ENCODE measurements around the gene RSBN1L.
A peak's percentile ranks its signal among the peaks of the same experiment; 100 is the strongest.
"Not testable (repeated sequence)": the region's sequence is repeated elsewhere in the genome, so short reads cannot be mapped to it uniquely, and the experiment has no call there.

Gene RSBN1L

DNA sequence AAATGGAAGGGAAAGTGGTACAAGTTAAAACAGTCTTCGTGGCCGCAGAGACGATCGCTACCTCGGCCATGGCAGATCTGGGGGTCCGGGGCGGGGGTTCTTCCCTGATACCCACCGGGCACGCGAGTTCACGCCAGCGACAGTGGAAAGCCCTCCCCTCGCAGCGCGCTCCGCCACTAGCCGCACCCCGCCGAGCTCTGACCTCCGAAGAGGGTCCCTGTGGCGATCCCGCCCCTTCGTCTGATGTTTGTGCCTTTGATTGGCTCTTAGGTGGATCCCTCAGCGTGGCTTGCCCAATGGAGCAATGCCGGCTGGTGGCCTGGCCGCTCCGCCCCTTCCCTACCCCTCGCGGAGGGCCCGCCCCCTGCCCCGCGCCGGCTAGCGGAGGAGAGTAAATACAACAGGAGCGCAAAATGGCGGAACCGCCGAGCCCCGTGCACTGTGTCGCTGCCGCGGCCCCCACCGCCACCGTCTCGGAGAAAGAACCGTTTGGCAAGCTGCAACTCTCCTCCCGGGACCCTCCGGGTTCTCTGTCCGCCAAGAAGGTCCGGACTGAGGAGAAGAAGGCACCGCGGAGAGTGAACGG, at the start of gene RSBN1L:
RSBN1L (plus strand) TSS at position 403 of the 586 bp plus-strand sequence; CDS start at position 414, 11 bp downstream.
- DNase-seq = peak; percentile 98

DNA sequence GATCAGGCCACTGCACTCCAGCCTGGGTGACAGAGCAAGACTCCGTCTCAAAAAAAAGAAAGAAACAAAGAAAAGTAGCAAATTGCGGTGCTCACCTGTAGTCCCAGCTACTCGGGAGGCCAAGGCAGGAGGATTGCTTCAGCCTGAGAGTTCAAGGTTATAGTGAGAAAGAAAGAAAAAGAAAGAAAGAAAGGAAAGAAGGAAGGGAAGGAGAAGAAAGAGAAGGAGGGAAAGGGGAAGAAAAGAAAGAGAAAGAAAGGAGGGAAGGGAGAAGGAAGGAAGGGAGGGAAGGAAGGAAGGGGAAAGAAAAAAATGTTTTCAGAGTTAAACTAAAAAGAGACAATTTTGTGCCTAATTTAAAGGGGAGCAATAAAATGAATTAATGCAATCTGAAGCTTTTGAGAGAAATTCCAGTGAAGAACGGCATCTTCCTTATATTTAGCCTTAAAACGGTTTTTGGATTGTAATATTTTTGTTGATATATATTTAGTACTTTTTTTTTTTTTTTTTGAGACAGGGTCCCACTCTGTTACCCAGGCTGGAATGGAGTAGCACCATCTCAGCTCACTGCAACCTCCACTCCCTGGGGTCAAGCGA, 47.4 kb upstream of the RSBN1L start:
- no peak for DNase-seq

DNA sequence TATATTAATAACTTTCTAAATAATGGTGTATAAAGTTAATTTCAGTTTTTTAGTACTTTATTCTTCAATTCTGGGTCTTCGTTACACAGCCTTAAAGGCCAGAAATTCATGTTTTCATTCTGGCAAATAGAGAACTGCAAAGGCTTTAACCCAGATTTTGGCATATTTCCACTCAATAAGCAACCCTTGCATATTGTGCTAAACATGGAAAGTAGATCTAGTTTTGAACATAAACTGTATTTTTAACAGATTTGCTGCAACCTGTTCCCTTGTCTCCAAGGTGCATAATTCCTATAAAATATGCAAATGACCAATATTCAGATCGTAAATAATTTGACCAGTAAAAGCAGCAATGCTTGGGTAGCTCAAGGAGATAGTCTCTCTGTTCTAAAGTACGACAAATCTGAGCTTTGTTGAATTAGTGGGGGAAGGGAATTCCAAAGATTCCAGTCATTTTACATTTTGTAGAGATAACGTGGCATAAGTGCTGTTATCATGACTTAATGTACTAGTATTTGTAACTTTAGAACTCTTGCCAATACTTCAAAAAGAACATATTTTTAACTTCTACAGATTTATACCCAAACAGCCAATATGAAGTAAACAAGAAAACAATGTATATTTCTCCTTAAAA, 46.4 kb upstream of the RSBN1L start:
- no peak for DNase-seq

DNA sequence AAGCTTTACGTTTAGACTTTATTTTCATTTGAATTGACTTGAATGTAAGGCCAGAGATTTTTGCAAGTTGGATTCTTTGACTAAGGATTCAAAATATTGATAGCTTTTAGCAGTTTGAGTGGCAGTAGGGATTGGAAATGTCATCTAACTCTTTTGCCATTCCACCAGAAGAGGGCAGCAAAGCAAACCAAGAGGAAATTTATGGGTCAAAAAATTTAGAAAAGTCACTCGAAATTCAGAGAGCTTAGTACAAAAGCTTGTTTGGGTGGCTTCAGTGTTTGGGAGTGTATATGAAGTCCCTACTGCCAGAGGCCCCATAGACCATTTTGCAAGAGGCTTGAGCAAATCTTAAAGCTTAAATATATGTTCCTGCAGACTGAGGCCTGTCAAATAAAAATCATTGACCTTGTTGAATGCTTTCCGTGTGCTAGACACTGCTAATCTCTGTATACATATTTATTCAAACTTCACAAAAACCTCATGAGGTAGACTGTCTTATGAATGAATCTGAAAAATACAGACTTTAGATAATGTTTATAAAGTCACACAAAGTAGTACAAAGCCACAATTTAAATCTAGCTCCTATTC, 44.6 kb upstream of the RSBN1L start:
- no peak for DNase-seq

DNA sequence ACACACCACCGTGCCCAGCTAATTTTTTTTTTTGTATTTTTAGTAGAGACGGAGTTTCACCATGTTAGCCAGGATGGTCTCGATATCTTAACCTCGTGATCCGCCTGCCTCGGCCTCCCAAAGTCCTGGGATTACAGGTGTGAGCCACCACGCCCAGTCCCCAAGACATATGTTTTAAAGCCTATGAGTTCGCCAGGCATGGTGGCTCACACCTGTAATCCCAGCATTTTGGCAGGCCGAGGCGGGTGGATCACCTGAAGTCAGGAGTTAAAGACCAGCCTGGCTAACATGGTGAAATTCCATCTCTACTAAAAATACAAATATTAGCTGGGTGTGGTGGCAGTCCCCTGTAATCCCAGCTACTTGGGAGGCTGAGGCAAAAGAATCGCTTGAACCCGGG, 43.4 kb upstream of the RSBN1L start:
- DNase-seq = not testable (repeated sequence)

DNA sequence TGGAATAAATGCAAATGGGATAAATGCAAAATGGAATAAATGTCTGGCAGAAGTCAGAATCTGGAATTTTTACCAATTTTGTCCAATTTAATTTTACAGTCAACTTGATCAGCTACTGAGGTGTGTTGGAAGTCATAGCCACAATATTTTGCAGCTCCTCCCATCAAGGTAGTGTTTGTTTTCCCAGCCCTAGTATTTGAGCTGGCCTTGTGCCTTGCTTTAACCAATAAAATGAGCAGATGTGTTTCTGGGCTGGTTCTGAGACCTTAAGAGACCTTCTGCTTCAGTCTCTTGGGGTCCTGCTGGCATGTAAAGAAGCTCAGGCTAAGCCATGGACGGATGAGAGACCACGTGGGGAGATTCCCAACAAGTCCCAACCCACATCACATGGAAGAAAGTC, 42.7 kb upstream of the RSBN1L start:
- no peak for DNase-seq

DNA sequence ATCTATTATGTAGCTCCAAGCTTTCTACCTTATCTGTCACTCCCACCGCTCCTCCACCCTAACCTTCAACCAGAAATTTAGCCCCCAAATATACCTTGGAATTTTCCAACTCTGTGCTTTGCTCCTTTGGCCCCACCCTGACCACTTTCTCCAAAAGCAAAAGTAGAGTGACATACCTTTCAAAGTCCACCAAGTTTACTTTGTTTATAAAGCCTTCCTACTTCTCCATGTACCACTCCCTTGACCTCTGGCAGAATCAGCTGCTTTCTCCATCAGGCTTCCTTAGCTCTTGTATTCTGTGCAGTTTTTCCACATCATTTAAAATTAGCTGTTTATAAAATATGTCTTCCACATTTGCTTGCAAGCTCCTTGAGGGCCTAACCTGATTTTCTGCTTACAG, 40.9 kb upstream of the RSBN1L start:
- DNase-seq = no peak

DNA sequence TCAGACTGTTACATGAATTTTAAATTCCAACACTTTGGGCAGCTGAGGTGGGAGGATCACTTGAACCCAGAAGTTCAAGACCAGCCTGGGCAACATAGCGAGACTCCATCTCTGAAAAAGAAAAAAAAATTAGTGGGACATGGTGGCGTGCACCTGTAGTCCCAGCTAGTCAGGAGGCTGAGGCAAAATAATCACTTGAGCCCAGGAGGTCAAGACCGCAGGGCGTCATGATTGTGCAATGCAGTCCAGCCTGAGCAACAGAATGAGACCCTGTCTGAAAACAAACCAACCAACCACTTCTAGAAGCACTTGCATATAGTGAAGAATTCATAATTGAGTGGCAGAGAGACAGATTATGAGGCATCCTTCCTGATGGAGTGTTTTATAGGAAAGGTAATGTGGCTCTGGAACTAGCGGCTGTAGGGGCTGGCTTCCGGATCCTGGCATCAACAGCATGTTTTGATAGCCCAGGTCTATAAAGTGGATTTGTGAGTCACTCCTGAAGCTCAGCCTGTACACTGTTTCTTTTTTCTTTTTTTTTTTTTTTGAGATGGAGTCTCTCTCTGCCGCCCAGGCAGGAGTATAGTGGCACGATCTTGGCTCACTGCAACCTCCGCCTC, 40.3 kb upstream of the RSBN1L start:
- no peak for DNase-seq

DNA sequence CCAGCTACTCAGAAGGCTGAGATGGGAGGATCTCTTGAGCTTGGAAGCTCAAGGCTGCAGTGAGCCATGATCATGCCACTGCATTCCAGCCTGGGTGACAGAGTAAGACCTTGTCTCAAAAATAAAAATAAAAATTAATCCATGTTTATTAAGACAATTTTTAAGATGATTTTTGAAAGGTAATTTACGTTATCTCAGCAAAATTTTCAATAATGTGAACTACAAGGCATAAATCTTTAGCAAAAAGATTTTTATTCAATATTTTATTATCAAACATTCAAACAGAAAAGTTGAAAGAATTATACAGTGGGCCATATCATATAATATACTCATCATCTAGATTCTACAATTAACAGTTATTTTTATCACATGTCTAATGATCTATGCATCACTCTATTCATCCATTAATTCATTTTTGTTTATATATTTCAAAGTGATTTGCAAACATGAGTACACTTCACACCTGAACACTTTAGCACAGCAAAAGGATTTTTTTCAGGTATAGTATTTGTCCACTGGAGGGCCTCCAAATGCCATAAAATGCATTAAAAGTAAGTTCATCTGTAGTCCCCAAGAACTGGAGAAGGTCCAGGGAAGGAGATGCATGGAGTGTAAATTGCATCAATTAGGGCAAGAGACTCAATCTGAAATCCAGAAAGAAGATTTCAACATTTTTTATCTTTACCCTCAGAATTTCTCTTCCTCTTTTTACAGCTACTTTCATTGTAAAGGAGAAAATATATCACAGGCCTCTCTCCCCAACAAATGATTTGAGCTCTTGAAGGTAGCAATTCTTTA, 38.6 kb upstream of the RSBN1L start:
- DNase-seq = no peak

DNA sequence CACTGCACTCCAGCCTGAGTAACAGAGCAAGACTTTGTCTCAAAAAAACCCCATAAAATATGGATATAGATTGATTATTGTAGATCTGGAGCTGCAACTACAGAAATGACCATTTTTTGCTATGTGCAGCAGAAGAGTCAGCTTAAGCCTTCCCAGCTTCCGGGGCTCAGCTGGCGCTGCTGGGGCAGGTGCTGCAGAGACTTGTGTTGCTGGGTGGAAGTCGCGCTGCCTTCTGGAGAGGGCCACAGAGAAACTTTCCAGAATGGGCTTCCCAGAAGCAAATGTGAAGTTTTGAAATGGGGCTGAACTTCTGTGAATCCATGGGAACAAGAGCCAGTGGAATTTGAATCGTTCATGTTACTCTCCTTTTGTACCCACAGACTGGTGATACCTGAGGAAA, 37.3 kb upstream of the RSBN1L start:
- no peak for DNase-seq

DNA sequence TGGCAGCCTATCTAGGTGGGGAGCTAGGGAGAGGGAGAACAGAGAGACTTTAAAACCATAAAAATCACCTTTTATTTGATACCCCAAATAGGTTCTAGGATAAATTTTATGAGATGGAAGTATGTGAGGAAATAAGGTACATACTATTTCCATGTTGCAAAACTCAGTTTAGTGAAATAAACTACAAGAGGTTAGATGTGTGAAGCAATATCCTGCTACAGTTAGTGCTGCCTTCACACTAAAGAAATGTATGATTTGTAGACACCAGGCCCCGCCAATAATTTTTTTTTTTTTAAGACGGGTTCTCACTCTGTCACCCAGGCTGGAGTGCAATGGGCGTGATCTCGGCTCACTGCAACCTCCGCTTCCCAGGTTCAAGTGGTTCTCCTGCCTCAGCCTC, 34.4 kb upstream of the RSBN1L start:
- DNase-seq = no peak

DNA sequence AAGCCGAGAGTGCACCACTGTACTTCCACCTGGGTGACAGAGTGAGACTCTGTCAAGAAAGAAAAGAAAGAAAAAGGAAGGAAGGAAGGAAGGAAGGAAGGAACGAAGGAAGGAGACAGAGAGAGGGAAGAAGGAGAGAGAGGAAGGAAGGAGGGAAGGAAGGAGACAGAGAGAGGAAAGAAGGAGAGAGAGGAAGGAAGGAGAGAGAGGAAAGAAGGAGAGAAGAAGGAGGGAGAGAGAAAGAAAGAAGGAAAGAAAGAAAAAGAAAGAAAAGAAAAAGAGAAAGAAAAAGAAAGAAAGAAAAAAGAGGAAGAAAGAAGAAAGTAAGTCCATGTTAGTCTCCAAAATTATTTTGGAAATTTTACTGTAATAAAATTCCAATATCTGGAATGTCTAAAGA, 33.4 kb upstream of the RSBN1L start:
- DNase-seq = no peak

DNA sequence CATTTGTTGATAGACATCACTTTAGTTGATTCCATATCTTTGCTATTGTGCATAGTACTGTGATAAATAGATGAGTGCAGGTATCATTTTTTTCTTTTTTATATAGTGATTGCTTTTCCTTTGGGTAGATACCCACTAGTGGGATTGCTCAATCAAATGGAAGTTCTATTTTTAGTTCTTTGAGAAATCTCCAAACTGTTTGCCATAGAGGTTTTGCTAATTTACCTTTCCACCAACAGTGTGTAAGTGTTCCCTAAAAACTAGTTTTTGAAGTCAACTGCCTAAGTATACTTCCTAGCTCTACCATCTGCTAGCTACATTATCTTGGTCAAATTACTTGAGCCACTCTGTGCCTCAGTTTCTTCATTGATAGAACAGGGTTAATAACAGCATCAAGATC, 31.5 kb upstream of the RSBN1L start:
- DNase-seq = no peak

DNA sequence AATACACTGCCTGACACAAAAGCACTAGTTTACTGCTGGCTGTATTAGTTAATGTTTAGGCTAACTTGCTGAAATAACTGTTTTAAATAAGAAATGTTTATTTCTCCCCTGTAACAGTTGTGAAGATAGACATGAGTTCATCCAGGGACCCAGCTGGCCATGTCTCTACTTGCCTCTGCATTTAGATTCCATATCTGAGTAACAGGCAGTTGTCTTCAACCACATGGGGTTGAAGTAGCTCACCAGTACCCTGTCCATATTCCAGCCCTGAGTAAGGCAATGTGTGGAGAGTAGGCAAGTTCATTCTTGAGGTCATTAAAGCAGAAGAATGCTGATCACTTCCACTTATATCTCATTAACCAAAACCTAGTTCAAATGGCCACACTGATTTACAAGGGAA, 31.1 kb upstream of the RSBN1L start:
- DNase-seq = no peak

DNA sequence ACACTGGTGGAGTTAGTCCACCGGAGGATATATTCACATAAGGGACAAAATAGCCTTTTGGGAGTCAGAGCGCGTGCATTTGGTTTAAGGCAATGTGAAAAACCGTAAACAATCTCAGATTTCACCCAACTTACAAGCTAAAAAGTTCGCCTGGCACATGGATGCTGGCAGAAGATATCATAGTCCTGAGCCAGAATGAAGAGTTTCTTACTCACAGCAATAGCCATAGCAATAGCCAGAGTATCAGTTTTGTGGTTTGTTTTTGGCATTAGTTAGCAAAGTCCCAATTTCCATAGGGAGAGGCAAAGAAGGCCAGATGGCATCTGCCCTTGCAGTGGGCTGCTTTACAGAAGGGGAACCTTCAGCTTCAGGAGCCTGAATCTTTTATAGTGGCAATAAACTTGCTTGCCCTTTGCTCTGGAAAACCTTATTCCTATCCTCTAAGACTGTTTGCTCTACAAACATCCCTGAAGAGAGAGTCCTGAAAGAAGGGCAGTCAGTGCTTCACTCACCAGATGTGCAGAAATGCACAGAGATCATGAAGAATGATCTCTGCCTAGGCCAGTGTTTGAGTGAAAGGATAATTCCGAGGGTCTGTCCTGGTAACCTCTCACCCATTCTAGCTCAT, 28.7 kb upstream of the RSBN1L start:
- DNase-seq = no peak

DNA sequence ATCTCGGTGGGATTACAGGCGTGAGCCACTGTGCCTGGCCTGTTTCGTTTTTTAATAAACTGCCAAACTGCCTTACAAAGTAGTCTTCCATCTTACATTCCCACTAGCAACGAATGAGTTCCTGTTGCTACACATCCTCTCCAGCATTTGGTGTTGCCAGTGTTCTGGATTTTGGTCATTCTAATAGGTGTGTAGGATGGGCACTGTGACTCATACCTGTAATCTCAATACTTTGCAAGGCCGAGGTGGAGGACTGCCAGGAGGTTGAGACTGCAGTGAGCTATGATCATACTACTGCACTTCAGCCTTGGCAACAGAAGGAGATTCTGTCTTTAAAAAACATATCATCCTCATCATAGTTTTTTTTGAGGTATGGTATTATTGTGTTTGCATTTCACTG, 21.4 kb upstream of the RSBN1L start:
- DNase-seq = no peak

DNA sequence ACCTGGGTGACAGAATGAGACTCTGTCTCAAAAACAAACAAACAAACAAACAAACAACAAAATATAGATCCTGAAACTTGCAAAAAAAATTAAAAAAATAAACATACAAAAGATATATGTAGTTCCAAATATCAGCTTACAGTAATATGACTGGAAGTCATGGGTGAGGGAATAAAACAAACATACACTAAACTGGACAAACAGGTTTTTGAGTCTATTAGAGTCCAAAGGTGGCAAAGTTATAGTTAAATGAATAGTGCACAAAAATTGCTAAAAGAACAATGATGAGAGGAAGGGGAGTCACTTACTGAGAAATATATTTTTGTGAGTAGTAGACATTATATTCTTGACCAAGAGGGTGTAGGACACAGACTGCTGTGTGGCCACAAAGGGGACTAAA, 16.7 kb upstream of the RSBN1L start:
- no peak for DNase-seq

DNA sequence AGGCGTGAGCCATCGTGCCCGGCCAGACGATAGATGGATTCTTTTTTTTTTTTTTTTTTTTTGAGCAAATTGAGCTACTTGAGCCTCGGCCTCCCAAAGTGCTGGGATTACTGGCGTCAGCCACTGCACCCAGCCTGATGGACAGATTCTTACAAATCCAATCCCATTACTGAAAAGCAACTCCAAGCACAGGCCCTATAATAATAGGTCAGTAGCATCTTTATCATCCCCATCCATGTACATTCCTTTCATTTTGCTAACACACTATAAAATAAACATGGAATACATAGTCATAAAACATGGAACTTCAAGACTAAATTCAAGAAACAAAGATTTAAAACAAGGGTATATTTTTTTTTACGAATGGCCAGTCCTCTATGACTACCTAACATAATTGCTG, 16.0 kb upstream of the RSBN1L start:
- DNase-seq = no peak

DNA sequence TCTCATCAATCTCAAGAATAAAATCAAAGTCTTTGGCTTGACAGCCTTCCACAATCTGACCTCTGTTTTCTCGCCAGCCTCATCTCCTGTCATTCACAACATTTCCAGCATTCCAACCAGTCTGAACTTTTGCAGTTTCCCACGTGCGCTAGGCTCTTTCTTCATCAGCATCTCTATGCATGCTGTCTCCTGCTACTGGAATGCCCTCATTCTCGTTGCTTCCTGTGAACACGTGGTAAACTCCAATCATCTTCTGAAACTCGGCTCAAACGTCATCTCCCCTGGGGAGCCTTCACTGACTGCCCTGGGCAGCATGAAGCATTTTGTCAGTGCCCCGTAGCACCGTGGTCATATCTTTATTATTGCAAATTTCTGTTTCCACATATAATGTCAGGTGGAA, 12.2 kb upstream of the RSBN1L start:
- no peak for DNase-seq

DNA sequence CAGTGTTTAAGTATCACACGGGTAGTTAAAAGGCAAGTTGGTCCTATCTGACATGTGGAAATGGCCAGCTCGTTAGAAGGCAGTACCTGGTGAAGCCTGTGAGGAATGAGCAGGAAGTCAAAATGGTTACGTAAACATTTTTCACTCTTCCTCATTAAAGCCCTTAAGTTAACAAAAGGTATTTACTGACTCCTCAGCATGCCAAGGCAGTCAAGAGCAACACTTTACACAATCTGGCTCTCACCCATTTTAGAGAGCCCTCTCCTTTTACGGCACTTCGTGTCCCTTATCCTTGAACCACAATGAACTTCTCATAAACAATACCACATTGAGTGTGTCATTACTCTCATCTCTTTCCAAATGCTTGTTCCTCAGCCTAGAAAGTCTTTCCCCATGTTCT, 11.0 kb upstream of the RSBN1L start:
- DNase-seq = no peak

DNA sequence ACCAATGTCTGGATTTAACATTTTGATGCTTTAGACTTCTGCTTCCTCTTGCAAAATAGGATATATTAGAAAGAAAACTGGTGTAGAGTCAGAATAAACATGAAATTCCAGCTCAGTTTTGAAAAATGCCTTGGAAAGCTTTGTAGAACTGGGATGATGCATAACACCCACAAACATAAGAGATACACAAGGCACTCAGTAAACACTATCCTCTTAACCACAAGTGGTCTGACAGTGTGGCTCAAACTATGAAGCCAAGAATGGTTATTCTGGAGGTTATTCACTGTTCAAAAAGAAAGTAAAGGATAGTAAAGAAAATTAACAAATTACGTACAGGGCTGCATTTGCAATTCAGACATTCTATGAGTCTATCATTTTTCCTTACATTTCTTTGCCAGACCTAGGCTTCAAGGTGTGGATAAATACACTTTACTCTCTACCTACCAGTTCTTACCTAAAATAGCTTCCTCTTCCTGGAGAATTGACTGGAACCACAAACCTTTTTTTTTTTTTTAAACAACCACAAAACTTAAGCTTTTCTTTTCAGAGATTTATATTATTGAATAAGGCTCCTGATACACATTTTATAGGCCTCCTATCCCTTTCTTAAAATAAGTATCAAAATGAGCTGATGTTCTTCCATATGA, 9.0 kb upstream of the RSBN1L start:
- DNase-seq = no peak

DNA sequence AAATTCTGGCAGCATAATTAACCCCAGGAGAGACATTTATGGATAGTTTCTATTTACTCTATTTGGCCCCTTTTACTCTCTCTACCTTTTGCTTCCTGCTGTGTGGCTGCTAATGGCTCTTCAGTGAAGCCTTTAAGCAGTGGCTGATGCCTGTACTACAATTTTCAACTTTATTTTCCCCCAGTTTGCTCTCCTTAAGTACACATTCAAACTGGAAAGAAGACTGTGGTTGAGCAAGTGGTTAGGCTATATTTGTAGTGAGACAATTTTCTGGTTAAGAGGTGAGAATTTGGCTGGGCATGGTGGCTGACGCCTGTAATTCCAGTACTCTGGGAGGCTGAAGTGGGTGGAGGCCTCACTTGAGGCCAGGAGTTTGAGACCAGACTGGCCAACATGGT, 8.5 kb upstream of the RSBN1L start:
- DNase-seq = no peak
